Gastrocnemius medialis (tissue), 4 donors: ENCODE measurements around the gene SMIM28. TPM values are rescaled to one million over a fixed set of nuclear protein-coding genes. Genes with fewer than 3 reads are reported as not detected.

Source experiments
- ATAC-seq, 2 donors: fragments of 150-250 bp; one replicate each; pipeline ENCODE4 v1.9.1; 2016
- DNase-seq, 2 donors: peaks; one replicate each; pipeline ENCODE4 v3.0.0-alpha.2; 2019
- H3K27ac ChIP-seq, 4 donors: fragments of 200-600 bp; sonication (generic); 1 replicate in 1 of 4; 2 replicates in 3 of 4; pipeline ENCODE4 v1.5.1; 2016 to 2018; ENCODE audit warnings: mild to moderate bottlenecking in 2 of 4, moderate library complexity in 1 of 4
- H3K27me3 ChIP-seq, 3 donors: fragments of 200-600 bp; sonication (generic) in 2 of 3; 1 replicate in 1 of 3; 2 replicates in 2 of 3; pipeline versions ENCODE4 v1.5.1 to v1.6.0; 2016 to 2019; ENCODE audit warnings: mild to moderate bottlenecking in 1 of 3, moderate library complexity in 1 of 3
- H3K36me3 ChIP-seq, 2 donors: fragments of 200-600 bp; sonication (generic) in 1 of 2; one replicate each; pipeline ENCODE4 v1.5.1; 2017 to 2018
- H3K4me1 ChIP-seq, 2 donors: fragments of 200-600 bp; sonication (generic) in 1 of 2; one replicate each; pipeline ENCODE4 v1.5.1; 2016 to 2017; ENCODE audit warnings: mild to moderate bottlenecking in 2 of 2
- H3K4me3 ChIP-seq, 4 donors: fragments of 200-600 bp; sonication (generic) in 3 of 4; 1 replicate in 1 of 4; 2 replicates in 3 of 4; pipeline ENCODE4 v1.5.1; 2016 to 2019; ENCODE audit warnings: mild to moderate bottlenecking in 2 of 4
- H3K9me3 ChIP-seq, 3 donors: fragments of 200-600 bp; sonication (generic) in 2 of 3; 1 replicate in 1 of 3; 2 replicates in 2 of 3; pipeline ENCODE4 v1.5.1; 2016 to 2019
- POLR2A ChIP-seq, 2 donors: fragments of 450-650 bp; IDR thresholded peaks; one replicate each; pipeline ENCODE4 v1.6.1; 2017; ENCODE audit warnings: antibody characterized with exemption in 2 of 2, mild to moderate bottlenecking in 2 of 2, moderate library complexity in 2 of 2
- in situ Hi-C, 4 donors: fragments of 200-750 bp; cut with MboI; loops; one replicate each; pipeline versions ENCODE4 v1.15.0 to v1.8.0; 2017; ENCODE audit warnings: low sequenced_read_pairs in 4 of 4
- intact Hi-C: fragments of 100-400 bp; cut with DNase I; formaldehyde crosslinking; loops from one replicate; pipeline ENCODE4 v1.15.1; 2023; ENCODE audit warnings: low total_unique reads
- total RNA-seq, 4 donors: library from RNA; depleted of rRNA; stranded (reverse); fragments of >200 nt; gene quantifications; one replicate each; pipeline versions ENCODE4 v1.1.0 to v1.2.3, GENCODE V29; 2016
- TF ChIP-seq, protein P1 (sequence below), 5 experiments: fragments of 450-650 bp in 3 of 5; fragments of 200-600 bp in 2 of 5; sonication (generic) in 2 of 5; IDR thresholded peaks in 4 of 5; conservative IDR thresholded peaks in 1 of 5; 1 replicate in 4 of 5; 2 replicates in 1 of 5; pipeline ENCODE4 v1.5.1; 2016 to 2019; ENCODE audit warnings: antibody characterized with exemption in 5 of 5, mild to moderate bottlenecking in 3 of 5, moderate library complexity in 3 of 5

SMIM28 gene
- total RNA-seq, 4 donors from 2014 or later: not detected

DNA sequence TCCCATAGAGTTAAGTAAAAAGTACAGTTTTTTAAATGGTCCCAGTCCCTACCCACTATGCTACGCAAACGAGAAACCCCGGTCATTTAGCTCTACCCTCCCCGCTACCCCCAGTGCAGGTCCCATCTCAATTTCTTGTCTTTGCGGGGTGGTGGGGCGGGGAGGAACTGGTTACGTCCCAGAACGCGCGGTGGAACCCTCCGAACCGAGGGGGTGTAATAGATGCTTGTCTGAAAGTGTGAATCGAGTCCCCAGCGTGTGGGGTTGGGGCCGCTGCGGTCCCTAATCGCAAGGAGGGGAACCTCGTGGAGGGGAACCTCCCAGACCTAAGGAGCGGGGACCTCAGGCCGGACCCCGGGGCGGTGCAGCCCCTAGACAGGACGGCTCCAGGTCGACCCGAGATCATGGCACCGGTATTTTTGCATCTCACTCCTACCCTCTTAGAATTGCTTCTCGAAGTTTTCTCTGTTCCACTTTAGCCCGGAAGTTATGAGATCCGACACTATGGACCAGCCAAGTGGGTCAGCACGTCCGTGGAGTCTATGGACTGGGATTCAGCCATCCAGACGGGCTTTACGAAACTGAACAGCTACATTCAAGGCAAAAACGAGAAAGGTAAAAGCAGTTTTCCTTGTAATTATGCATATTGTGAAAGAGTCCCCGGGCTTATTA is 27.1 kb downstream of the SMIM28 start:
- DNase-seq: peak in 1 of 2 donors; percentile 5
- Histone ChIP-seq H3K36me3 (peaks cover 0 to 42% of the 10 kb centered on the region in 2 donors), H3K4me3 (peak overlapping the region; percentile 65 to 92 (median 84)), H3K9me3 (no peaks in the 10 kb centered on the region), H3K27ac (peak overlapping the region; percentile 92 to 97 (median 94)), H3K27me3 (no peaks in the 10 kb centered on the region), H3K4me1 (peaks cover 8 to 9% of the 10 kb centered on the region in 2 donors)
- peak; percentile 26 to 28 for ATAC-seq
- TF ChIP-seq, protein P1, sequence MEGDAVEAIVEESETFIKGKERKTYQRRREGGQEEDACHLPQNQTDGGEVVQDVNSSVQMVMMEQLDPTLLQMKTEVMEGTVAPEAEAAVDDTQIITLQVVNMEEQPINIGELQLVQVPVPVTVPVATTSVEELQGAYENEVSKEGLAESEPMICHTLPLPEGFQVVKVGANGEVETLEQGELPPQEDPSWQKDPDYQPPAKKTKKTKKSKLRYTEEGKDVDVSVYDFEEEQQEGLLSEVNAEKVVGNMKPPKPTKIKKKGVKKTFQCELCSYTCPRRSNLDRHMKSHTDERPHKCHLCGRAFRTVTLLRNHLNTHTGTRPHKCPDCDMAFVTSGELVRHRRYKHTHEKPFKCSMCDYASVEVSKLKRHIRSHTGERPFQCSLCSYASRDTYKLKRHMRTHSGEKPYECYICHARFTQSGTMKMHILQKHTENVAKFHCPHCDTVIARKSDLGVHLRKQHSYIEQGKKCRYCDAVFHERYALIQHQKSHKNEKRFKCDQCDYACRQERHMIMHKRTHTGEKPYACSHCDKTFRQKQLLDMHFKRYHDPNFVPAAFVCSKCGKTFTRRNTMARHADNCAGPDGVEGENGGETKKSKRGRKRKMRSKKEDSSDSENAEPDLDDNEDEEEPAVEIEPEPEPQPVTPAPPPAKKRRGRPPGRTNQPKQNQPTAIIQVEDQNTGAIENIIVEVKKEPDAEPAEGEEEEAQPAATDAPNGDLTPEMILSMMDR (IDR thresholded peaks at IDR 0.05 in 4 of 5, conservative IDR thresholded peaks at IDR 0.05 in 1 of 5): no peak
- no peak for TF ChIP-seq POLR2A (IDR thresholded peaks at IDR 0.05)
- in situ Hi-C loops: loop anchor here in 3 of 4 donors (10.0 to 25.0 kb wide), 2 partner anchors 290 to 357 kb away; partner anchors contain the start of gene CCDC28A (in 1 of the 3)
- intact Hi-C loops: loop anchor here (2.0 to 10.0 kb wide), 4 partner anchors 288 to 1186 kb away; partner anchors contain the start of genes CCDC28A, IFNGR1 and TNFAIP3

DNA sequence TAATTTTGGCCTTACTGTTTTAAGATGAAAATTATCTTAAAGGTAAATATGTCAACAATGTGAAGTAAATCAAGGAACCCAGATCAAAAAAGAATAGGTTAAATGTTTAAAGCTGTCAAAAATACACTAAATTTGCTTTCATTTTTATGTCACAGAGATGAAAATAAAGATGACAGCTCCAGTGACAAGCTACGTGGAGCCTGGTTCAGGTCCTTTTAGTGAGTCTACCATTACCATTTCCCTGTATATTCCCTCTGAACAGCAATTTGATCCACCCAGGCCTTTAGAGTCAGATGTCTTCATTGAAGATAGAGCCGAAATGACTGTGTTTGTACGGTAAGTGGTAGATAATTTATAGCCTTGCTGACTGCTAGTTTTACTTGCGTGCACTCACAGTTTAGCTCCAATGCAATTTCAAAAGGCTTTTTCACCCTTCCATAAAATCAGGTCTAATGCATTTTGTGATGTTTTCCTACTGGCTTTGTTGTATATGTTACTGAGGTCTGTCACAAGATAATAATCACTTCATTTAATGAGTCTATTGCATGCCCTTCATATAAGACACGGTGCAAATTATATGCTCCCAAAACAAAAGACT is 28.2 kb downstream of the SMIM28 start:
- ATAC-seq (no peak), DNase-seq (no peak)
- peak overlapping the region; percentile 92 to 97 (median 94) for H3K27ac ChIP-seq
- intact Hi-C loops: loop anchor here (2.0 to 10.0 kb wide), 3 partner anchors 289 to 1187 kb away; partner anchors contain the start of genes CCDC28A and IFNGR1
- H3K9me3 ChIP-seq: no peaks in the 10 kb centered on the region
- TF ChIP-seq POLR2A (IDR thresholded peaks at IDR 0.05): no peak
- TF ChIP-seq, protein P1 (IDR thresholded peaks at IDR 0.05 in 4 of 5, conservative IDR thresholded peaks at IDR 0.05 in 1 of 5): no peak
- in situ Hi-C loops: loop anchor here in 3 of 4 donors (10.0 to 25.0 kb wide), 2 partner anchors 291 to 356 kb away; partner anchors contain the start of gene CCDC28A (in 1 of the 3)
- peaks cover 8 to 9% of the 10 kb centered on the region in 2 donors for H3K4me1 ChIP-seq
- peaks cover 0 to 51% of the 10 kb centered on the region in 2 donors for H3K36me3 ChIP-seq
- peak overlapping the region in 1 of 4 donors; percentile 77 for H3K4me3 ChIP-seq
- H3K27me3 ChIP-seq: no peaks in the 10 kb centered on the region

DNA sequence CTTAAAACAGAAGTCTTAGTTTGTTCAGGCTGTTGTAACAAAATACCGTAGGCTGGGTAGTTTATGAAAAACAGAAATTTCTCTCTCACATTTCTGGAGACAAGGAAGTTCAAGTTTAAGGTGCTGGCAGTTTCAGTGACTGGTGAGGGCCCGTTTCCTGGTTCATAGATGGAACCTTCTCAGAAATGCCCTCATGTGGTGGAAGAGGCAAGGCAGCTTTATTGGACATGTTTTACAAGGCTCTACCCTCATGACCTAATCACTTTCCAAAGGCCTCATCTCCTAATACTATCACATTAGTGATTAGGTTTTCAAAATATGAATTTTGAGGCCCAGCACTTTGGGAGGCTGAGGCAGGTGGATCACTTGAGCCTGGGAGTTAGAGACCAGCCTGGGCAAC is 28.7 kb downstream of the SMIM28 start:
- Histone ChIP-seq H3K4me1 (peaks cover 8 to 9% of the 10 kb centered on the region in 2 donors), H3K9me3 (no peaks in the 10 kb centered on the region), H3K27me3 (no peaks in the 10 kb centered on the region), H3K36me3 (peaks cover 0 to 56% of the 10 kb centered on the region in 2 donors), H3K4me3 (no peak overlapping the region), H3K27ac (no peak overlapping the region)
- in situ Hi-C loops (loop anchor here in 3 of 4 donors (10.0 to 25.0 kb wide), 2 partner anchors 292 to 356 kb away; partner anchors contain the start of gene CCDC28A (in 1 of the 3)), intact Hi-C loops (loop anchor here (10.0 kb wide), 1 partner anchor 368 kb away; the partner anchor contains the start of gene CCDC28A)
- TF ChIP-seq, protein P1 (IDR thresholded peaks at IDR 0.05 in 4 of 5, conservative IDR thresholded peaks at IDR 0.05 in 1 of 5): no peak
- no peak for TF ChIP-seq POLR2A (IDR thresholded peaks at IDR 0.05)
- DNase-seq (no peak), ATAC-seq (no peak)

DNA sequence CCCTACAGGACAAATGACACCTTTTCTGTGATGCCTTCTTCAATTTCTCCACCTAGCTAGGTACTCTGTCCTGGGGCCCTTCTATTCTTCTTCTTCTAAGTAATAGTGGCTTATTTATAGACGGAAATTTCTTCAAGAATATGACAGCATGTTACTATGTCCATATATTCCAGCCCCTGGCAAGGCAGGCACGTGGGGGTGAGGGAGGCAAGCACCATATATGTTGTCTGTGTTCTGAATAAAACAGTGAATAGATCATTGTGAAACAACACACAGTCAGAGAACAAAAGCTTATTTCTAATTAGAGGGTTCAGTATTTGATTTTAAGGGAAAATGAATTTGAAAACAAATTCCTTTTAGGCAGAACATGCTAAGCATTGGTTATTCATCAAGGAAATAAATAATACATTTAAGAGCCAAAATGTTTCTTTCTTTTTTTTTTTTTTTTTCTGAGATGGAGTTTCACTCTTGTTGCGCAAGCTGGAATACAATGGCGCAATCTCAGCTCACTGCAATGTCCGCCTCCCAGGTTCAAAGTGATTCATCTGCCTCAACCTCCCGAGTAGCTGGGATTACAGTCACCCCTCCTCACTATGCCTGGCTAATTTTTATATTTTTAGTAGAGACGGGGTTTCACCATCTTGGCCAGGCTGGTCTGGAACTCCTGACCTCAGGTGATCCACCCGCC is 32.5 kb downstream of the SMIM28 start:
- intact Hi-C loops (no loop called here), in situ Hi-C loops (loop anchor here in 2 of 4 donors (10.0 to 25.0 kb wide), 2 partner anchors 352 to 365 kb away; partner anchors contain the start of gene CCDC28A (in 2 of the 2))
- peaks cover 0 to 89% of the 10 kb centered on the region in 2 donors for H3K36me3 ChIP-seq
- no peaks in the 10 kb centered on the region for H3K27me3 ChIP-seq
- TF ChIP-seq, protein P1 (IDR thresholded peaks at IDR 0.05 in 4 of 5, conservative IDR thresholded peaks at IDR 0.05 in 1 of 5): no peak
- no peak for TF ChIP-seq POLR2A (IDR thresholded peaks at IDR 0.05)
- DNase-seq (peak in 1 of 2 donors; percentile 34), ATAC-seq (peak in 1 of 2 donors; percentile 48)
- no peaks in the 10 kb centered on the region for H3K9me3 ChIP-seq
- peak overlapping the region; percentile 16 to 47 (median 42) for H3K27ac ChIP-seq
- H3K4me1 ChIP-seq: peaks cover 4 to 5% of the 10 kb centered on the region in 2 donors
- no peak overlapping the region for H3K4me3 ChIP-seq
